Naive thymus-derived CD4-positive, alpha-beta T cell (primary cell): ENCODE measurements around the gene CCL28. TPM values are rescaled to one million over a fixed set of nuclear protein-coding genes. Genes with fewer than 3 reads are reported as not detected.

Experiments
- ATAC-seq: fragments of 150-1000 bp; cut with Tn5 transposase; 2 replicates; pipeline ENCODE4 v1.10.0; 2021; ENCODE audit warnings: mild to moderate bottlenecking, moderate library complexity
- CTCF ChIA-PET: fragments of 350-600 bp; sonication (Branson Sonifier 250); formaldehyde crosslinking; loops from one replicate; lab custom pipeline; 2021; ENCODE audit warnings: antibody characterized with exemption; lab: Charles Lee
- POLR2A ChIA-PET: fragments of 350-600 bp; sonication (Branson Sonifier 250); formaldehyde crosslinking; loops from one replicate; lab custom pipeline; 2021; ENCODE audit warnings: antibody characterized with exemption, inconsistent platforms; lab: Charles Lee
- DNase-seq, 9 donors: peaks; one replicate each; pipeline versions ENCODE4 v3.0.0 to v3.0.0-alpha.2; 2020 to 2022; ENCODE audit warnings: mixed read lengths in 1 of 9
- H3K27ac ChIP-seq: one replicate; pipeline ENCODE4 v1.7.0; 2013; ENCODE audit warnings: mild to moderate bottlenecking, low read depth, low read length, moderate library complexity
- H3K27me3 ChIP-seq, 2 donors: one replicate each; pipeline ENCODE4 v1.7.0; 2013; ENCODE audit warnings: low read length in 2 of 2, mild to moderate bottlenecking in 2 of 2, moderate library complexity in 2 of 2; ENCODE audit not compliant: control insufficient read depth in 2 of 2, insufficient read depth in 2 of 2
- H3K36me3 ChIP-seq, 3 experiments: 1 replicate in 2 of 3; 2 replicates in 1 of 3; pipeline ENCODE4 v1.7.0; 2013; ENCODE audit warnings: low read length in 3 of 3, mild to moderate bottlenecking in 3 of 3, moderate library complexity in 1 of 3; ENCODE audit not compliant: insufficient read depth in 3 of 3, control insufficient read depth in 2 of 3
- H3K4me1 ChIP-seq, 2 donors: one replicate each; pipeline ENCODE4 v1.7.0; 2013; ENCODE audit warnings: low read length in 2 of 2, mild to moderate bottlenecking in 2 of 2, moderate library complexity in 1 of 2; ENCODE audit not compliant: control insufficient read depth in 2 of 2, insufficient read depth in 2 of 2
- H3K4me3 ChIP-seq: 2 replicates; pipeline ENCODE4 v1.7.0; 2013; ENCODE audit warnings: mild to moderate bottlenecking, low read length
- H3K9me3 ChIP-seq, 3 experiments: 1 replicate in 2 of 3; 2 replicates in 1 of 3; pipeline ENCODE4 v1.7.0; 2013; ENCODE audit warnings: low read length in 3 of 3; ENCODE audit not compliant: control insufficient read depth in 2 of 3
- H3K27ac Mint-ChIP-seq, 9 donors: one replicate each; pipeline ENCODE4 v1.8.0; 2020 to 2022; ENCODE audit warnings: mixed read lengths in 9 of 9, mild to moderate bottlenecking in 8 of 9, moderate library complexity in 5 of 9, inconsistent platforms in 2 of 9
- H3K27me3 Mint-ChIP-seq, 5 donors: one replicate each; pipeline ENCODE4 v1.8.0; 2021 to 2022; ENCODE audit warnings: mixed read lengths in 5 of 5, mild to moderate bottlenecking in 1 of 5
- H3K36me3 Mint-ChIP-seq, 5 donors: one replicate each; pipeline ENCODE4 v1.8.0; 2020 to 2022; ENCODE audit warnings: mixed read lengths in 5 of 5, mild to moderate bottlenecking in 3 of 5, inconsistent platforms in 1 of 5
- H3K4me1 Mint-ChIP-seq, 7 donors: one replicate each; pipeline ENCODE4 v1.8.0; 2020 to 2022; ENCODE audit warnings: mixed read lengths in 7 of 7, mild to moderate bottlenecking in 3 of 7, inconsistent platforms in 1 of 7
- H3K4me3 Mint-ChIP-seq, 10 donors: one replicate each; pipeline ENCODE4 v1.8.0; 2020 to 2022; ENCODE audit warnings: mild to moderate bottlenecking in 10 of 10, mixed read lengths in 10 of 10, moderate library complexity in 6 of 10, inconsistent platforms in 2 of 10
- H3K9me3 Mint-ChIP-seq, 11 donors: one replicate each; pipeline ENCODE4 v1.8.0; 2020 to 2022; ENCODE audit warnings: mixed read lengths in 11 of 11, mild to moderate bottlenecking in 4 of 11, inconsistent platforms in 1 of 11, moderate library complexity in 1 of 11
- intact Hi-C, 2 donors: fragments of 100-400 bp; cut with micrococcal nuclease; formaldehyde crosslinking; loops; one replicate each; pipeline ENCODE4 v1.15.1; 2023
- polyA plus RNA-seq, 2 donors: library from polyadenylated mRNA; unstranded; fragments of 300-500 nt; fragmentation: Illumina TruSeq; gene quantifications; one replicate each; pipeline ENCODE4 v1.2.3, GENCODE V29; 2021
- total RNA-seq, 6 experiments: library from RNA in 5 of 6; stranded (reverse) in 5 of 6; gene quantifications; 1 replicate in 5 of 6; 2 replicates in 1 of 6; pipeline ENCODE4 v1.2.3 and lab custom pipeline; 2021 to 2026

Gene CCL28
- total and polyA plus RNA-seq, 7 experiments from 2014 or later = 9.8 to 23.2 (median 17.3) TPM

DNA sequence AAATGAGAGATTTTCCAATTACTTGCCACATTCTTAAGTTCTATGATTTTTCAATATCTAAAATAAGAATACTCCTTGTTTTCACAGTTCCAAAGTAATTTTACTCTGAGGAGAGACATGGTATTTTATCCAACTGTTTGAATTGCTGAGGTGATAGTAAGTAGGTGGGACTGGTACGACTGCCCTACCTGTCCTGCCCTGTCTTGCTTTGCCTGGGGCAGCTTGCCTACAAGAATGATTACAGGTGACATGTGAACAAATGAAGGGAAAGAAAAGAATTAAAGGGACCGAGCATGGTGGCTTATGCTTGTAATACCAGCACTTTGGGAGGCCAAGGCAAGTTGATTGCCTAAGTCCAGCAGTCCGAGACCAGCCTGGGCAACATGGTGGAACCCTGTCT, 57.4 kb downstream of the CCL28 start:
- H3K27ac ChIP-seq = no peak overlapping the region
- no peak for ATAC-seq

DNA sequence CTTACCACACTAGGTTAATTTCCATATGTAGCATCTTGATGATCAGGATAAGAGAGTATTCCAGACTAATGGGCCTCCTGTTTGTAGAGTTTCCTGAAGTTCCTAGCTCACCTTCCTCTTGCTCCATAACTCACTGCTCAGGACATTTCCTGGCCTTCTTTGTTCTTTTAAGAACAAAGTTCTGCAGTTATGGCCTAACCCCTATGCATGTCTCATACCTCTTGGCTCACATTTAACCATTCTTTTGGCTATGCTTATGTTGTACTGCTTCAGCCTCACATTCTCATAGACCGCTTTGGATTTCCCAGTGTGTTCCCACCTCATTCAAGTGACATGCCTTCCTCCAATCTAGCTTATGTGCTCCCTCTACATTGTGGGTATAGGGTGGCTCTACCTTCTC, 58.5 kb downstream of the CCL28 start:
- ChIA-PET CTCF (no interaction called here), POLR2A (no interaction called here)
- peaks cover 0 to 7% (median 5%) of the 10 kb centered on the region in 5 donors for H3K27me3 Mint-ChIP-seq
- intact Hi-C loops = no loop called here
- H3K9me3 Mint-ChIP-seq = peaks cover 0 to 6% (median 0%) of the 10 kb centered on the region in 11 donors
- no peak overlapping the region for H3K27ac Mint-ChIP-seq
- no peak overlapping the region for H3K27ac ChIP-seq
- ATAC-seq (no peak), DNase-seq (no peak)
- no peaks in the 10 kb centered on the region for H3K36me3 ChIP-seq
- H3K4me1 ChIP-seq = no peaks in the 10 kb centered on the region
- H3K27me3 ChIP-seq = no peaks in the 10 kb centered on the region
- H3K9me3 ChIP-seq = no peaks in the 10 kb centered on the region
- H3K4me3 Mint-ChIP-seq = no peak overlapping the region
- H3K4me1 Mint-ChIP-seq = no peaks in the 10 kb centered on the region
- H3K4me3 ChIP-seq = no peak overlapping the region
- peaks cover 0 to 5% (median 0%) of the 10 kb centered on the region in 5 donors for H3K36me3 Mint-ChIP-seq

More for the DNA sequence above, 57.4 kb downstream of the CCL28 start:
- Histone ChIP-seq H3K4me3 (no peak overlapping the region), H3K4me1 (no peaks in the 10 kb centered on the region), H3K9me3 (no peaks in the 10 kb centered on the region), H3K36me3 (no peaks in the 10 kb centered on the region), H3K27me3 (no peaks in the 10 kb centered on the region)
- H3K4me1 Mint-ChIP-seq = no peaks in the 10 kb centered on the region
- H3K27ac Mint-ChIP-seq = no peak overlapping the region
- DNase-seq = no peak
- intact Hi-C loops = no loop called here
- H3K9me3 Mint-ChIP-seq = peaks cover 0 to 17% (median 6%) of the 10 kb centered on the region in 11 donors
- H3K27me3 Mint-ChIP-seq = peaks cover 0 to 7% (median 5%) of the 10 kb centered on the region in 5 donors
- no peak overlapping the region for H3K4me3 Mint-ChIP-seq
- peaks cover 0 to 8% (median 5%) of the 10 kb centered on the region in 5 donors for H3K36me3 Mint-ChIP-seq
- CTCF ChIA-PET = no interaction called here
- POLR2A ChIA-PET = no interaction called here

DNA sequence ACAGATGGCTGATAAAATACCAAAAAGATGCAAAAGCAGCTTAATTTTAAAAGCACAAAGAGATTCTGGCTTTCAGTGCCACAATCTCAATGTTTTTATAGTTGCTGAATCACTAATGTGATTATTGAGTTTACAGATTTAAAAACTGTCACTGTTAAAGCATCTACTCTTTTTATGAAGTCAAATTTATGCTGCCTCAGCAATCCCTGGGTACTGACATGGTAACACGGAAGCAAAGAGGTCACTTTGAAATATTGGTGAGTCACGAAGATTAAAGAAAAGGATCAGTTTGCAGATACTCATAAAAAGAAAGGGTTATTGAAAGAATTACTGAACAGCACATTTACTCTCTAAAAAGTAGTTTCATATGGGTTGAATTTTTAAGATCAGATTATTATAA, 59.3 kb downstream of the CCL28 start:
- H3K27me3 ChIP-seq = no peaks in the 10 kb centered on the region
- H3K4me1 ChIP-seq = no peaks in the 10 kb centered on the region
- H3K27me3 Mint-ChIP-seq = peaks cover 0 to 7% (median 5%) of the 10 kb centered on the region in 5 donors
- ChIA-PET POLR2A (no interaction called here), CTCF (no interaction called here)
- no peak overlapping the region for H3K27ac ChIP-seq
- no peaks in the 10 kb centered on the region for H3K36me3 ChIP-seq
- no peak overlapping the region for H3K27ac Mint-ChIP-seq
- intact Hi-C loops = no loop called here
- H3K4me3 ChIP-seq = no peak overlapping the region
- no peaks in the 10 kb centered on the region for H3K4me1 Mint-ChIP-seq
- no peak overlapping the region for H3K4me3 Mint-ChIP-seq
- peaks cover 0 to 5% (median 0%) of the 10 kb centered on the region in 5 donors for H3K36me3 Mint-ChIP-seq
- ATAC-seq (no peak), DNase-seq (no peak)
- H3K9me3 Mint-ChIP-seq = peaks cover 0 to 6% (median 0%) of the 10 kb centered on the region in 11 donors
- H3K9me3 ChIP-seq = no peaks in the 10 kb centered on the region

DNA sequence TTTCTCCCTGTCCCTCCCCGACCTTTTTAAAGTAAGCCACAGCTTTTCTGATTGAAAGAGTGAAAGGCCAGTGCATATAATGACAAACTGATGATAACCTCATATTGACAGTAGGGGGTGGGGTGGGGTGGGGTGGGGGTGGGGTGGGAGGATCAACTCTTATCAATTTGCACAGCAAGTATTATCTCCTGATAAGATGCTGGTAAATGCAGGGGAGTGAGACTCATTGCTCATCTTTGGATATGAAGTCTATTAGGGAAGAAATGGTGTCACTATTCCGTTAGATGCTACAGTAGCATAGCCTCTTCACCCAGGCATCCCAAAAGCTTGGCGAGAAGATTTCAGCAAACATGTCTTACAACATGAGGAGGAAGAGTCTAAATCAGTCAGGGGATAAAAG, 60.1 kb downstream of the CCL28 start:
- Mint-ChIP-seq H3K9me3 (peaks cover 0 to 9% (median 0%) of the 10 kb centered on the region in 11 donors), H3K27me3 (peaks cover 0 to 7% (median 5%) of the 10 kb centered on the region in 5 donors), H3K4me1 (no peaks in the 10 kb centered on the region), H3K27ac (no peak overlapping the region), H3K36me3 (peaks cover 0 to 5% (median 0%) of the 10 kb centered on the region in 5 donors), H3K4me3 (no peak overlapping the region)
- no peak overlapping the region for H3K4me3 ChIP-seq
- H3K27ac ChIP-seq = no peak overlapping the region
- H3K4me1 ChIP-seq = no peaks in the 10 kb centered on the region
- DNase-seq (no peak), ATAC-seq (no peak)
- H3K36me3 ChIP-seq = no peaks in the 10 kb centered on the region
- no peaks in the 10 kb centered on the region for H3K27me3 ChIP-seq
- ChIA-PET POLR2A (no interaction called here), CTCF (no interaction called here)
- intact Hi-C loops = no loop called here
- no peaks in the 10 kb centered on the region for H3K9me3 ChIP-seq

DNA sequence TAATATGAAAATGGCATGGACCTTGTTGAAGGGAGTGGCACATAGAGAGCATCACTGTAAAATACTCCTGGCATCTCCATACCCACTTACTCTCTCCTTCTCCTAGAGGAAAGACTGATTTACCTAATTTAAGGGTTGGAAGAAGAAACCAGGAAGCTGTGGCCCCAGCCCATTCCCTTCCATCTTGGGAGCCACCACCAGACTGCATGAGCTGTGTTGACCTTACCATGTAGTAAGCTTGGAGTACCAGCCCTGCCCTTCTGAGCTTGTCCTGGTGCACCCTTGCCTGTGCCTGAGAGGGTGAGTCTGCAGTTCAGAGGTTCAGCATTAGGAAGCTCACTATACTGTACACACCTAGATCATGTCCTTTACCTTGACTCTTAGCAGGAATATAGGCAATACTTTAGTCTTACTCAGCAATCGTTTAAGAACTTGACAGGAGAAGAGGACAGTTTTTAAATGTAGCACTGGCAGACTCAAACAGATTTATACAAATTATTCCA, 63.3 kb downstream of the CCL28 start:
- Histone ChIP-seq H3K9me3 (no peaks in the 10 kb centered on the region), H3K4me3 (no peak overlapping the region), H3K36me3 (no peaks in the 10 kb centered on the region), H3K27me3 (no peaks in the 10 kb centered on the region), H3K4me1 (no peaks in the 10 kb centered on the region), H3K27ac (no peak overlapping the region)
- Mint-ChIP-seq H3K27me3 (peaks cover 0 to 8% (median 6%) of the 10 kb centered on the region in 5 donors), H3K4me3 (no peak overlapping the region), H3K36me3 (no peaks in the 10 kb centered on the region), H3K27ac (no peak overlapping the region), H3K9me3 (peaks cover 0 to 13% (median 4%) of the 10 kb centered on the region in 11 donors), H3K4me1 (no peaks in the 10 kb centered on the region)
- ChIA-PET CTCF (no interaction called here), POLR2A (no interaction called here)
- ATAC-seq (no peak), DNase-seq (no peak)
- intact Hi-C loops = no loop called here

DNA sequence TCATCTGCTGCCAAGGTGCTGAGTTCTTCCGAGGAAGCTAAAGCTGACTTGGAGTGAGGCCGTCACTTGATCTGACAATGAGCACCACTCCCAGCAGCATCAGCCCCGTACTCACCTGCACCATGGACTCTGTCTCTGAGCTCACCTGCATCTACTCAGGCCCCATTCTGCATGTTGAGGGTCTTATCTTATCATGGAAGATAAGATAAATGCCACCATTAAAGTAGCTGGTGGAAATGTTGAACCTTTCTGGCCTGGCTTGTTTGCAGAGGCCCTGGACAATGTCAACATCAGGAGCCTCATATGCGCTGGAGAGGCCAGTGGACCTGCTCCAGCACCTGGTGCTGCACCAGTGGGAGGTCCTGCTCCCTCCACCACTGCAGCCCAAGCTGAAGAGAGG, 64.0 kb downstream of the CCL28 start:
- Histone ChIP-seq H3K27me3 (no peaks in the 10 kb centered on the region), H3K27ac (no peak overlapping the region), H3K36me3 (no peaks in the 10 kb centered on the region), H3K4me1 (no peaks in the 10 kb centered on the region), H3K9me3 (no peaks in the 10 kb centered on the region), H3K4me3 (no peak overlapping the region)
- CTCF ChIA-PET = no interaction called here
- ATAC-seq (no peak), DNase-seq (no peak)
- POLR2A ChIA-PET = no interaction called here
- H3K4me1 Mint-ChIP-seq = no peaks in the 10 kb centered on the region
- H3K27ac Mint-ChIP-seq = no peak overlapping the region
- H3K4me3 Mint-ChIP-seq = no peak overlapping the region
- peaks cover 5 to 15% (median 7%) of the 10 kb centered on the region in 5 donors for H3K27me3 Mint-ChIP-seq
- H3K9me3 Mint-ChIP-seq = peaks cover 0 to 16% (median 4%) of the 10 kb centered on the region in 11 donors
- H3K36me3 Mint-ChIP-seq = no peaks in the 10 kb centered on the region
- intact Hi-C loops = no loop called here

DNA sequence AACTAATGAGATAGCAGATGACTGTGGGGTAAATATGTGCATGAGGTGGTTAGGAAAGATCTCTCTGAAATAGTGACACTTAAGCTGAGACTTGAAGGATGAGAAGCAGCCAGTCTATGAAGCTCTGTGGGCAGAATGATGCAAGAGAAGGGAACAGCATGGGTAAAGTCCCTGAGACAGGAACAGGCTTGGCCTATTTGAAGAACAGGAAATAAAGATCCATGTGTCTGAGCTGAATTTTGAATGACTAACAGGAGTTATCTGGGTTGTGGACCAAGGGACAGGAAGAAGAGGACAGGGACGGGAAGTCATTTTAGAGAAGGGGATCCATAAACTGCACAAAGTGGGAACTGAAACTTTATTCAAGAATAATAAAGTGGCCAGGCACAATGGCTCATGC, 73.3 kb downstream of the CCL28 start:
- ATAC-seq (peak; percentile 71), DNase-seq (no peak)
- intact Hi-C loops = no loop called here
- ChIA-PET POLR2A (no interaction called here), CTCF (no interaction called here)
- Histone ChIP-seq H3K9me3 (peaks cover 0 to 16% (median 0%) of the 10 kb centered on the region in 3 experiments), H3K4me1 (no peaks in the 10 kb centered on the region), H3K36me3 (no peaks in the 10 kb centered on the region), H3K27ac (no peak overlapping the region), H3K4me3 (no peak overlapping the region), H3K27me3 (no peaks in the 10 kb centered on the region)
- Mint-ChIP-seq H3K9me3 (peaks cover 12 to 63% (median 28%) of the 10 kb centered on the region in 11 donors), H3K27ac (no peak overlapping the region), H3K4me3 (no peak overlapping the region), H3K27me3 (peaks cover 5 to 29% (median 19%) of the 10 kb centered on the region in 5 donors), H3K4me1 (peaks cover 0 to 7% (median 0%) of the 10 kb centered on the region in 7 donors), H3K36me3 (peaks cover 0 to 16% (median 5%) of the 10 kb centered on the region in 5 donors)
